A549 (cell line): Measurements from ENCODE around the gene SHISA6.

Source experiments
- CEBPB ChIP-seq, 2 experiments: fragments of >200 bp in 1 of 2; sonication (Bioruptor Twin) in 1 of 2; formaldehyde crosslinking in 1 of 2; IDR thresholded peaks; 2 replicates each; pipeline ENCODE4 v1.6.1; 2012 to 2016
- CTCF ChIP-seq: fragments of >200 bp; sonication (Bioruptor Twin); formaldehyde crosslinking; IDR thresholded peaks from 3 replicates; pipeline ENCODE4 v1.5.1; 2016
- GATA3 ChIP-seq: IDR thresholded peaks from 2 replicates; pipeline ENCODE4 v1.6.1; 2012; ENCODE audit warnings: borderline replicate concordance
- MAFK ChIP-seq: fragments of 450-650 bp; IDR thresholded peaks from 2 replicates; pipeline ENCODE4 v1.6.1; 2014; ENCODE audit not compliant: partially characterized antibody
- MAZ ChIP-seq: fragments of 150-350 bp; IDR thresholded peaks from 2 replicates; pipeline ENCODE4 v1.6.1; 2014; ENCODE audit warnings: antibody characterized with exemption, low read depth, low read length, borderline replicate concordance
- PBX3 ChIP-seq: IDR thresholded peaks from 2 replicates; pipeline ENCODE4 v1.6.1; 2012

- no peak for TF ChIP-seq CEBPB (IDR thresholded peaks at IDR 0.05)
- TF ChIP-seq MAZ = no peak
- no peak for TF ChIP-seq CTCF
- no peak for TF ChIP-seq GATA3
- TF ChIP-seq PBX3 = no peak
- TF ChIP-seq MAFK = no peak
Measured at GRCh38 chr17:11336290-11336689, 95.3 kb downstream of the SHISA6 start.
